SJCRH30 (cell line): ENCODE measurements around the gene MKRN1. TPM values are rescaled to one million over a fixed set of nuclear protein-coding genes. Genes with fewer than 3 reads are reported as not detected.
"Not testable (repeated sequence)": the region's sequence is repeated elsewhere in the genome, so short reads cannot be mapped to it uniquely, and the experiment has no call there.

Experiments used
- DNase-seq, 2 experiments: peaks; one replicate each; pipeline ENCODE4 v3.0.0-alpha.2; 2015 to 2020
- H3K27ac ChIP-seq: fragments of 250-450 bp; sonication (Bioruptor Pico); 2 replicates; pipeline ENCODE4 v1.5.1; 2020; ENCODE audit warnings: mild to moderate bottlenecking, moderate library complexity
- H3K27me3 ChIP-seq: fragments of 250-450 bp; sonication (Bioruptor Pico); 2 replicates; pipeline ENCODE4 v1.5.1; 2020; ENCODE audit warnings: mild to moderate bottlenecking, moderate library complexity
- H3K36me3 ChIP-seq: fragments of 250-450 bp; sonication (Bioruptor Pico); 2 replicates; pipeline ENCODE4 v1.5.1; 2020; ENCODE audit warnings: mild to moderate bottlenecking, moderate library complexity
- H3K4me1 ChIP-seq: fragments of 250-450 bp; sonication (Bioruptor Pico); 2 replicates; pipeline ENCODE4 v1.5.1; 2020; ENCODE audit warnings: mild to moderate bottlenecking, moderate library complexity
- H3K4me3 ChIP-seq: fragments of 250-450 bp; sonication (Bioruptor Pico); 2 replicates; pipeline ENCODE4 v1.5.1; 2020; ENCODE audit warnings: mild to moderate bottlenecking, moderate library complexity
- H3K9me3 ChIP-seq: fragments of 250-450 bp; sonication (Bioruptor Pico); replicated peaks from 2 replicates; pipeline ENCODE4 v1.5.1; 2020; ENCODE audit warnings: mild to moderate bottlenecking, moderate library complexity
- total RNA-seq: library from RNA; depleted of rRNA; stranded (reverse); fragments of >200 nt; shearing (Covaris generic); gene quantifications from 2 replicates; pipeline ENCODE4 v1.2.3, GENCODE V29; 2014; rRNA removed

MKRN1 gene
- total RNA-seq, 1 experiment from 2014 or later, result 43.3 TPM

DNA sequence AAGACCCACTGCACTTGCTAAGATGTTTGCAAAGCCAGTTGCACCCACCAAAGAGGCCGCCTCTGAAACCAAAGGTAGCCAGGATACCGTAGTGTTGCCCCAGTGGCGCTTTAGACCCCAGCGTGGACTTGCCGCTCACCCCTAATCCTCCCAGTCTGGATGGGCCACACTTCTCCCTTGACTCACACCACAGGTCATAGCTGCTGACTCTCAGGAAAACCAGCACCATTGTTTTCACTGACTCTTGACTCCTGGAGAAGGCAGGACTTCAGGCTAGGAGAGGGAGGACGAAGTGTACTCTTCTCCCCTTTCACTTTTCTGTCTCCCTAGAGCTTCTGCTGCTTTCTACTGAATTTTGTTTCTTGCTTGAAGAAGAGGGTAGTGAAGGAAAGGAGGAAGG, 53.2 kb downstream of the MKRN1 start:
- Histone ChIP-seq H3K4me1 (no peaks in the 10 kb centered on the region), H3K4me3 (no peak overlapping the region), H3K27ac (no peak overlapping the region), H3K36me3 (no peaks in the 10 kb centered on the region), H3K9me3 (no peaks in the 10 kb centered on the region), H3K27me3 (no peaks in the 10 kb centered on the region)
- no peak for DNase-seq

DNA sequence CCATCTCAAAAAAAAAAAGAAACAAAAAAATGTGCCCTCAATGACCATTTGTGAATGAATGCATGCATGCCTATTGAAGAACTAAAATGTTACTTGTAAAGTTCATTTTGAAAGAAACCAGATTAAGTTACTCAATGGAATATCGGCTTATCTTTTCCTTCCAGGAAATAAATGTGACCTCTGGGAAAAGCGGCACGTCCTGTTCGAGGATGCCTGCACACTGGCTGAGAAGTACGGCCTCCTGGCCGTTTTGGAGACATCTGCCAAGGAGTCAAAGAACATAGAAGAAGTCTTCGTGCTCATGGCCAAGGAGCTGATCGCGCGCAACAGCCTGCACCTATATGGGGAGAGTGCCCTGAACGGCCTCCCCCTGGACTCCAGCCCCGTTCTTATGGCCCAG, 53.6 kb downstream of the MKRN1 start:
- H3K9me3 ChIP-seq, result no peaks in the 10 kb centered on the region
- H3K4me3 ChIP-seq, result no peak overlapping the region
- no peaks in the 10 kb centered on the region for H3K4me1 ChIP-seq
- no peak for DNase-seq
- H3K36me3 ChIP-seq, result no peaks in the 10 kb centered on the region
- H3K27ac ChIP-seq, result no peak overlapping the region
- H3K27me3 ChIP-seq, result no peaks in the 10 kb centered on the region

DNA sequence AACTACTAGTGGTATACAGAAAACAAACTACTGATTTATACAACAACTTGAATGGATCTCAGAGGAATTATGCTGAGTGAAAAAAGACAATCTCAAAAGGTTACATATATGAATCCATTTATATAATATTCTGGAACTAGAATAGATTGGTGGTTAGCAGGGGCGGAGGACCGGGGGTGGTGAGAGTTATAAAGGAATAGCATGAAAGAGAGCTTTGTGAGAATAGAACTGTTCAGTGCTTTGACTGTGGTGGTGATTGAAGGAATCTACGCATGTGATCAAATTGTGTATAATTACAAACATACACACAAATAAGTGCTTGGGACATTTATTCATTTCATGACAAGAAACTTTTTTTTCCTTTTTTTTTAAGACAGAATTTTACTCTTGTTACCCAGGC, 55.8 kb downstream of the MKRN1 start:
- Histone ChIP-seq H3K27me3 (no peaks in the 10 kb centered on the region), H3K27ac (no peak overlapping the region)

DNA sequence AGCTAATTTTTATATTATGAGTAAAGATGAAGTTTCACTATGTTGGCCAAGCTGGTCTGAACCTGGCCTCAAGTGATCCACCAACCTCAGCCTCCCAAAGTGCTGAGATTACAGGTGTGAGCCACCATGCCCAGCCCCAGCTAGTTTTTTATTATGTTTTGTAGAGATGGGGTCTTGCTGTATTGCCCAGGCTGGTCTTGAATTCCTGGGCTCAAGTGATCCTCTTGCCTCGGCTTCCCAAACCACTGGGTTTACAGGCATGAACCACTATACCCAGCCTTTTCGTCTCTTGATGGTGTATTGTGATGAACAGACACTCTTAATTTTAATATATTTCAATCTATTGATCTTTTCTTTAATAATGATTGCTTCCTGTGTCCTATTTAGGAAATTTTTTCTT, 57.8 kb downstream of the MKRN1 start:
- H3K27ac ChIP-seq, result no peak overlapping the region
- no peaks in the 10 kb centered on the region for H3K27me3 ChIP-seq
- DNase-seq, result no peak
- H3K36me3 ChIP-seq, result no peaks in the 10 kb centered on the region
- no peak overlapping the region for H3K4me3 ChIP-seq
- no peaks in the 10 kb centered on the region for H3K9me3 ChIP-seq
- no peaks in the 10 kb centered on the region for H3K4me1 ChIP-seq

More for the DNA sequence above, 55.8 kb downstream of the MKRN1 start:
- no peak overlapping the region for H3K4me3 ChIP-seq
- no peaks in the 10 kb centered on the region for H3K36me3 ChIP-seq
- no peak for DNase-seq
- H3K4me1 ChIP-seq, result no peaks in the 10 kb centered on the region
- H3K9me3 ChIP-seq, result no peaks in the 10 kb centered on the region

DNA sequence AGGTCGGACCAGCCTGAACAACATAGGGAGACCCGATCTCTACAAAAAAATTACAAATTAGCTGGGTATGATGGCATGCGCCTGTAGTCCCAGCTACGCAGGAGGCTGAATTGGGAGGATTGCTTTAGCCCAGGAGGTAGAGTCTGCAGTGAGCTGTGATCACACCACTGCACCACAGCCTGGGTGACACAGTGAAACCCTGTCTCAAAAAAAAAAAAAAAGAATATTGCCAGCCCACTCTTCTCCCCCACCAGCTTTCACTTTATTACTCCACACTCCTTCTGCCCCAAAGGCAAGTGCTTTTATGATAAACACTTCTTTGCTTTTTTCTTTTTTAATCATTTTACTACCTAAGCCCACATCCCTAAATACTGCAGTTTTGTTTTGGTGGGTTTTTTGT, 60.7 kb downstream of the MKRN1 start:
- DNase-seq, result no peak
- H3K4me3 ChIP-seq, result no peak overlapping the region
- H3K9me3 ChIP-seq, result no peaks in the 10 kb centered on the region
- no peak overlapping the region for H3K27ac ChIP-seq
- H3K36me3 ChIP-seq, result no peaks in the 10 kb centered on the region
- peaks cover 9% of the 10 kb centered on the region; the same call in 1 of the 2 replicates for H3K4me1 ChIP-seq
- no peaks in the 10 kb centered on the region for H3K27me3 ChIP-seq

DNA sequence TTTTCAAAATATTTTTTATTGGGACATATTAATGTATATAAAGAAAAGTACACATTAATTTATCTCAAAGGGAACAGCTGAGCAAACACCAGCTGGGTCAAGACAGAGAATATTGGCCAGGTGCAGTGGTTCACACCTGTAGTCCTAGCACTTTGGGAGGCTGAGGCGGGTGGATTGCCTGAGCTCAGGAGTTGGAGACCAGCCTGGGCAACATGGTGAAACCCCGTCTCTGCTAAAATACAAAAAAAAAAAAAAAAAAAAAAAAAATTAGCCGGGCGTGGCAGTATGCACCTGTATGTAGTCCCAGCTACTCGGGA, 61.2 kb downstream of the MKRN1 start:
- H3K27ac ChIP-seq, DNase-seq, H3K27me3 ChIP-seq, H3K4me3 ChIP-seq, H3K4me1 ChIP-seq, H3K9me3 ChIP-seq, H3K36me3 ChIP-seq: not testable (repeated sequence)

DNA sequence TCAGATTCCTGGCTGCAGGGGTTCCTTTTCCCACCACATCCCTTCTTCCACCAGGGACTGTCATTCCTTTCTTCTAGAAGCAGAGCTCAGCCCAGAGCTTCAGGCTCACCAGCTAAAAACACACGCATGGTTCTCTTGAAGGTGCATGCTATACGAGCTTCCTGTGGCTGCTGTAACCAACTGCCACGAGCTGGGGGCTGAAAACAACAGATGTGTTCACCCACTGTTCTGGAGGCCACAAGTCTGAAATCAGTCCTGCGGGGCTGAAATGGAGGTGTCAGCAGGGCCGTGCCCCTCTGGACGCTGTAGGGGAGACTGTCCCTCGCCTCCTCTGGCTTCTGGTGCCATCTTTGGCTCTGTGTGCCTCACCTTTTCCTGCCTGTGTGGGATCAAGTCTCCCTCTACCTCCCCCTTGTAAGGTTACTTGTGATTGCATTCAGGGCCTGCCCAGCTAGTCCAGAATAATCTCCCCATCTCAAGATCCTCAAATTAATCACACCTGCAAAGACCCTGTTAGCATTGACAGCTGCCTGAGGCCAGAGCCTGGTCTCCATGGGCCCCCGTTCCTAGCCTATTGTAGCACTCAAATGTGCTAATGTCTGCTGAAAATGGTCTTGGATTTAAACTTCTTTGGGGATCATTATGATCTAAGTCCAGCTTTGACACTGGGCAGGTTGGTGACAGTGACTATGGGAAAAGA, 61.7 kb downstream of the MKRN1 start:
- H3K36me3 ChIP-seq, result no peaks in the 10 kb centered on the region
- DNase-seq, result no peak
- H3K9me3 ChIP-seq, result no peaks in the 10 kb centered on the region
- H3K27ac ChIP-seq, result no peak overlapping the region
- H3K4me3 ChIP-seq, result no peak overlapping the region
- peaks cover 9% of the 10 kb centered on the region; the same call in 1 of the 2 replicates for H3K4me1 ChIP-seq
- H3K27me3 ChIP-seq, result no peaks in the 10 kb centered on the region

DNA sequence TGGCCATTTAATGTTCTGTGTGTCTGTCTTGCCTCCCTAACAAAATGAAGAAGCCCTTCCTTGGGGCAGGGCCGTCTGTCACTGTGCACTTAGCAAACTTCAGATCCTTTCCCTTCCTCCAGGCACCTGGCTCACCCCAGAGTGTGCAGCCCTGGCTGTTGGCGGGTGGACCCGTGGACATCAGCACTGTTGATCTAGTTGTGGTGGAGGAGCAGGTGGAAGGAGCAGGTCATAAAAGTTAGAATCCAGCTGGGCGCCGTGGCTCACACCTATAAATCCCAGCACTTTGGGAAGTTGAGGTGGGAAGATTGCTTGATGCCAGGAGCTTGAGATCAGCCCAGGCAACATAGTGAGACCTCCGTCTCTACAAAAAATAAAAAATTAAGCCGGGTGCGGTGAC, 62.7 kb downstream of the MKRN1 start:
- no peak overlapping the region for H3K27ac ChIP-seq
- DNase-seq, result no peak

DNA sequence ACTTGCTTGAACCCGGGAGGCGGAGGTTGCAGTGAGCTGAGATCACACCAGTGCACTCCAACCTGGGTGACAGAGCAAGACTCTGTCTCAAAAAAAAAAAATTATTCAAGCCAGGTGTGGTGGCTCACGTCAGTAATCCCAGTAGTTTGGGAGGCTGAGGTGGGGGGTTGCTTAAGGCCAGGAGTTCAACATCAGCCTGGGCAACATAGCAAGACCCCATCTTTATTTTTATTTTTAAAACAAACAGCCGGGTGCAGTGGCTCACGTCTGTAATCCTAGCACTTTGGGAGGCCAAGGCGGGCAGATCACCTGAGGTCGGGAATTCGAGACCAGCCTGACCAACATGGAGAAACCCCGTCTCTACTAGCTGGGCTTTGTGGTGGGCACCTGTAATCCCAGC, 63.5 kb downstream of the MKRN1 start:
- not testable (repeated sequence) for H3K36me3 ChIP-seq, H3K9me3 ChIP-seq, DNase-seq, H3K27me3 ChIP-seq, H3K27ac ChIP-seq, H3K4me3 ChIP-seq, H3K4me1 ChIP-seq

More for the DNA sequence above, 62.7 kb downstream of the MKRN1 start:
- Histone ChIP-seq H3K36me3 (no peaks in the 10 kb centered on the region), H3K4me1 (peaks cover 9% of the 10 kb centered on the region; the same call in 1 of the 2 replicates), H3K9me3 (no peaks in the 10 kb centered on the region), H3K27me3 (no peaks in the 10 kb centered on the region), H3K4me3 (no peak overlapping the region)

DNA sequence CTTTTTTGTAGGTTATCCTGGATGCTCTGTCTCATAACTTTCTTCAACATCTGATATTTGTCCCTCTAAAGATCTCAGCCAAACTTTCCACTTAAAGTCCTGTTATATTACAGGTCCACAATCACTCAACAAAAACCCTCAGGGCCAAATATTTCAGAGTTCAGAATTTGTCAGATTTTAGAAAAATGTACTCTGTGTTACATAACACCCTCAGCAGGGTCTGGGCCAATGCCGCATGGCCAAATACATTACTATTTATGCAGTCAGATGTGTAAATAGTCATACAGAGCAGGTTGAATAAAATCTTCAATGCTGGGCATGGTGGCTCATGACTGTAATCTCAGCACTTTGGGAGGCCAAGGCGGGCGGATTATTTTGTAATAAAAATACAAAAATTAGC, 63.9 kb downstream of the MKRN1 start:
- H3K9me3 ChIP-seq, result no peaks in the 10 kb centered on the region
- H3K4me3 ChIP-seq, result no peak overlapping the region
- H3K27ac ChIP-seq, result no peak overlapping the region
- peaks cover 9% of the 10 kb centered on the region; the same call in 1 of the 2 replicates for H3K4me1 ChIP-seq
- H3K27me3 ChIP-seq, result no peaks in the 10 kb centered on the region
- no peak for DNase-seq
- H3K36me3 ChIP-seq, result no peaks in the 10 kb centered on the region

DNA sequence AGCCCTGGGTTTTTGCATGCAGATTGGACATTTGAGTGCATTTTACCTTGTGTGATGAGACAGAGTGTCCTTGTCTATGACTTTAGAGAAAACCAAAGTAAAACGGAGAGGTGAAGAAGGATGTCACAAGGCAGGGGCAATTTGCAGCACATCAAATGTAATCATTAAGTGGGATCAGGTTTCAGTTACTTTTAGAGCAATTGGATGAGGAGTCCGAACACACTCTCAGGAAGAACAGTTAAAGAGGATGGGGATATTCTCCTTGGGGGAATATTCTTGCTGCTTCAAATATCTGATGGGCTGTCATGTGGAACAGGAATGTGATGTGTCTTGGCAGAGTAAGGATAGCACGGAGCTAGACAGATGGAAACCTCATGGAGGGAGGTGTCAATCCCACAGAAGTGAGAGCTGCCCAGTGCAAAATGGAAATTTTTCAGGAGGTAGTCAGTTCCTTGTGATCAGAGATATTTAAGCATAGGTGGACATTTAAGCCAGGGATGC, 74.7 kb downstream of the MKRN1 start:
- H3K27me3 ChIP-seq, result no peaks in the 10 kb centered on the region; the same call in 1 of the 2 replicates
- DNase-seq, result no peak
- no peak overlapping the region for H3K4me3 ChIP-seq
- no peaks in the 10 kb centered on the region for H3K36me3 ChIP-seq
- H3K9me3 ChIP-seq, result no peaks in the 10 kb centered on the region
- H3K27ac ChIP-seq, result no peak overlapping the region
- 0 out of 2 replicates have a peak, but pooled peaks cover 2% of the 10 kb centered on the region for H3K4me1 ChIP-seq

DNA sequence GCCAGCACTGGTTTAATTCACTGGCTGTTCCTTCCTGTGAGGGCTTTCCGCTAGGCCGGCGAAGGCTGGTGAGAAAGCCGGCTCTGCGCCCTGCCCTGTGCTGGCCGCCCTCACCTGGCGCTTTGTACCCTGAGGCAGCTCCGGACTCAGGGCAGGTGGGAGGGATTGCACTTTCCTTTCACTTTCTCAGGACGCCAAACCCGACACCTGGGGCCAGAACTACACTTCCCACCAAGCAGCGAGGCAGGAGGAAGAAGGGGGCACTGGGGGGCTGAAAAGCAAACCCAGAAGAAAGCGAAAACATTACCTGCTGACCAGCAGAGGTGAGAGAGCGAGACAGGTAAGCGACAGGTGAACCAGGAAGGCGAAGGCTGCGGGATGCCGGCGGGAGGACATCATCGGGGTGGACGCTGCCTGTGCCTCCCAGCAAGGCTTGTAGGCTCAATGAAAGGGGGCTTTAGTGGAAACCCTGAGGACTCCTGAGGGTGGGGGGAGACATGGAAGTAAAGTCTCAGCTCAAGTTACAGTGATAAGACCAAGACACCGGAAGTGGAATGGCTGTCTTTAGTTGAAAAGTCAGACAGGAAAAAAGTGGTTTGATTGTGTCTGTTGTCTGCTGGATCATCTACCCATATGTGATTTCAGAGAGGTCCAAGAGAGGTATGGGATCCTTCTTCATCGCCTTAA, 75.3 kb downstream of the MKRN1 start, which contains the start of gene RAB19:
Gene RAB19, plus strand, starts transcription at position 181 of the 687 bp plus-strand sequence. CDS start 3,589 bp downstream, outside the sequence.
- DNase-seq, result no peak
- Histone ChIP-seq H3K9me3 (no peaks in the 10 kb centered on the region), H3K4me1 (0 out of 2 replicates have a peak, but pooled peaks cover 2% of the 10 kb centered on the region), H3K36me3 (no peaks in the 10 kb centered on the region), H3K27ac (no peak within 1 kb of the TSS), H3K4me3 (no peak within 1 kb of the TSS), H3K27me3 (no peaks in the 10 kb centered on the region; the same call in 1 of the 2 replicates)

Other genes starting within 250 kb of the MKRN1 start
- gene SLC37A3, start 81.0 kb downstream of the MKRN1 start, total RNA-seq, result 19.5 and 26.1 TPM in 2 replicates
- gene RAB19, start 75.4 kb downstream of the MKRN1 start, total RNA-seq, result not detected in 2 replicates
- 9.2 and 10.7 TPM in 2 replicates for gene DENND2A, start 161.3 kb upstream of the MKRN1 start, total RNA-seq
- gene ADCK2, start 193.4 kb upstream of the MKRN1 start, total RNA-seq, result 16.1 and 17.3 TPM in 2 replicates
- 158 and 204 TPM in 2 replicates for gene NDUFB2, start 217.2 kb upstream of the MKRN1 start, total RNA-seq